Testis (tissue), 3 donors: Measurements from ENCODE around the gene MAML2. TPM values are rescaled to one million over a fixed set of nuclear protein-coding genes. Genes with fewer than 3 reads are reported as not detected.

Experiments used
- DNase-seq: peaks from one replicate; pipeline ENCODE4 v3.0.0-alpha.2; 2019
- H3K27ac ChIP-seq, 2 donors: fragments of 200-600 bp; sonication (generic); one replicate each; pipeline ENCODE4 v1.5.1; 2019
- H3K27me3 ChIP-seq: fragments of 200-600 bp; sonication (generic); one replicate; pipeline ENCODE4 v1.5.1; 2019
- H3K36me3 ChIP-seq: fragments of 200-600 bp; sonication (generic); one replicate; pipeline ENCODE4 v1.5.1; 2017; ENCODE audit warnings: low read depth; ENCODE audit errors: missing control alignments
- H3K4me1 ChIP-seq: fragments of 200-600 bp; sonication (generic); one replicate; pipeline ENCODE4 v1.5.1; 2019
- H3K4me3 ChIP-seq, 2 donors: fragments of 200-600 bp; sonication (generic); one replicate each; pipeline ENCODE4 v1.5.1; 2017 to 2019
- H3K9me3 ChIP-seq: fragments of 200-600 bp; sonication (generic); one replicate; pipeline ENCODE4 v1.5.1; 2017
- CTCF ChIP-seq, 3 experiments: fragments of 450-650 bp in 2 of 3; fragments of 200-600 bp in 1 of 3; sonication (generic) in 1 of 3; IDR thresholded peaks; one replicate each; pipeline ENCODE4 v1.5.1; 2016 to 2019; ENCODE audit warnings: antibody characterized with exemption in 3 of 3, mild to moderate bottlenecking in 2 of 3, moderate library complexity in 1 of 3
- POLR2A ChIP-seq: fragments of 450-650 bp; IDR thresholded peaks from one replicate; pipeline ENCODE4 v1.6.1; 2017; ENCODE audit warnings: antibody characterized with exemption, mild to moderate bottlenecking, moderate library complexity
- WGBS, 2 donors: methylation state at CpG; one replicate each; pipeline ENCODE4 v1.1.5; 2018; 5-methylcytosine and 5-hydroxymethylcytosine counted together
- intact Hi-C: fragments of 100-400 bp; cut with DNase I; formaldehyde crosslinking; loops from one replicate; pipeline ENCODE4 v1.15.1; 2023; ENCODE audit warnings: low total_unique reads
- polyA plus RNA-seq: library from polyadenylated mRNA; stranded (reverse); fragments of 350-450 nt; fragmentation: Illumina TruSeq; extraction: RNeasy Lipid Tissue Mini Kit (QIAGEN cat#74804); gene quantifications from one replicate; pipeline ENCODE4 v1.2.3, GENCODE V29; 2014; ENCODE audit warnings: low read depth, low replicate concordance; ENCODE audit not compliant: insufficient read depth
- total RNA-seq, 2 donors: library from RNA; depleted of rRNA; stranded (reverse); fragments of >200 nt; gene quantifications; one replicate each; pipeline ENCODE4 v1.2.3, GENCODE V29; 2016

The MAML2 gene
- total and polyA plus RNA-seq, 3 donors from 2014 or later = 5.1 to 23.6 (median 17.6) TPM

GRCh38 chr11:96105197-96105895 lies 237.6 kb downstream of the MAML2 start:
- TF ChIP-seq POLR2A = no peak
- TF ChIP-seq CTCF (IDR thresholded peaks at IDR 0.05) = no peak
- Histone ChIP-seq H3K4me3 (no peak overlapping the region), H3K27me3 (no peaks in the 10 kb centered on the region), H3K36me3 (no peaks in the 10 kb centered on the region), H3K27ac (no peak overlapping the region), H3K4me1 (no peaks in the 10 kb centered on the region), H3K9me3 (no peaks in the 10 kb centered on the region)
- WGBS, 2 donors = 63 to 76% methylated on average over 1 of the region's 1 CpG
- intact Hi-C loops = no loop called here
- no peak for DNase-seq

GRCh38 chr11:96104496-96104895 lies 238.5 kb downstream of the MAML2 start:
- 63 to 71% methylated on average over 1 of the region's 1 CpG for WGBS, 2 donors
- no peak for DNase-seq
- no peaks in the 10 kb centered on the region for H3K36me3 ChIP-seq
- H3K27me3 ChIP-seq = no peaks in the 10 kb centered on the region
- H3K9me3 ChIP-seq = no peaks in the 10 kb centered on the region
- H3K27ac ChIP-seq = no peak overlapping the region
- H3K4me1 ChIP-seq = no peaks in the 10 kb centered on the region
- TF ChIP-seq CTCF (IDR thresholded peaks at IDR 0.05) = no peak
- no peak for TF ChIP-seq POLR2A
- intact Hi-C loops = no loop called here
- H3K4me3 ChIP-seq = no peak overlapping the region

- WGBS, 2 donors = 86 to 92% methylated on average over 6 of the region's 6 CpGs
- no peaks in the 10 kb centered on the region for H3K27me3 ChIP-seq
These were observed 239.3 kb downstream of the MAML2 start for GRCh38 chr11:96103721-96104120.

GRCh38 chr11:96103102-96103501 lies 239.9 kb downstream of the MAML2 start:
- 95 to 100% methylated on average over 1 of the region's 1 CpG for WGBS, 2 donors
- H3K27ac ChIP-seq = no peak overlapping the region
- no peak for TF ChIP-seq POLR2A
- TF ChIP-seq CTCF (IDR thresholded peaks at IDR 0.05) = no peak

More at GRCh38 chr11:96103721-96104120, 239.3 kb downstream of the MAML2 start:
- TF ChIP-seq POLR2A (no peak), CTCF (IDR thresholded peaks at IDR 0.05) (no peak)
- peaks cover 3% of the 10 kb centered on the region for H3K4me1 ChIP-seq
- no peak for DNase-seq
- no peak overlapping the region for H3K4me3 ChIP-seq
- intact Hi-C loops = no loop called here
- no peaks in the 10 kb centered on the region for H3K9me3 ChIP-seq
- no peak overlapping the region for H3K27ac ChIP-seq
- no peaks in the 10 kb centered on the region for H3K36me3 ChIP-seq

GRCh38 chr11:96102664-96103078 lies 240.3 kb downstream of the MAML2 start:
- DNase-seq = no peak
- no peak for TF ChIP-seq CTCF (IDR thresholded peaks at IDR 0.05)
- TF ChIP-seq POLR2A = no peak
- Histone ChIP-seq H3K27me3 (no peaks in the 10 kb centered on the region), H3K9me3 (no peaks in the 10 kb centered on the region), H3K4me1 (peaks cover 12% of the 10 kb centered on the region), H3K27ac (no peak overlapping the region), H3K4me3 (no peak overlapping the region), H3K36me3 (no peaks in the 10 kb centered on the region)
- intact Hi-C loops = no loop called here
- WGBS, 2 donors = 51 to 60% methylated on average over 2 of the region's 2 CpGs

More at GRCh38 chr11:96103102-96103501, 239.9 kb downstream of the MAML2 start:
- intact Hi-C loops = no loop called here
- peaks cover 9% of the 10 kb centered on the region for H3K4me1 ChIP-seq
- H3K4me3 ChIP-seq = no peak overlapping the region
- H3K27me3 ChIP-seq = no peaks in the 10 kb centered on the region
- no peaks in the 10 kb centered on the region for H3K9me3 ChIP-seq
- H3K36me3 ChIP-seq = no peaks in the 10 kb centered on the region
- no peak for DNase-seq
